Glomerular endothelial cell (primary cell): Measurements from ENCODE around the gene IRAK3. TPM values are rescaled to one million over a fixed set of nuclear protein-coding genes. Genes with fewer than 3 reads are reported as not detected.
"Not testable (repeated sequence)": the region's sequence is repeated elsewhere in the genome, so short reads cannot be mapped to it uniquely, and the experiment has no call there.

Experiments
- DNase-seq: peaks from one replicate; pipeline ENCODE4 v3.0.0-alpha.2; 2011; ENCODE audit warnings: low read depth, low spot score; ENCODE audit errors: extremely low read depth
- total RNA-seq: library from RNA; depleted of rRNA; stranded (reverse); fragments of >200 nt; gene quantifications from 2 replicates; pipeline ENCODE4 v1.2.3, GENCODE V29; 2015

Gene IRAK3
- total RNA-seq, 1 donor from 2014 or later: 5.0 TPM

DNA sequence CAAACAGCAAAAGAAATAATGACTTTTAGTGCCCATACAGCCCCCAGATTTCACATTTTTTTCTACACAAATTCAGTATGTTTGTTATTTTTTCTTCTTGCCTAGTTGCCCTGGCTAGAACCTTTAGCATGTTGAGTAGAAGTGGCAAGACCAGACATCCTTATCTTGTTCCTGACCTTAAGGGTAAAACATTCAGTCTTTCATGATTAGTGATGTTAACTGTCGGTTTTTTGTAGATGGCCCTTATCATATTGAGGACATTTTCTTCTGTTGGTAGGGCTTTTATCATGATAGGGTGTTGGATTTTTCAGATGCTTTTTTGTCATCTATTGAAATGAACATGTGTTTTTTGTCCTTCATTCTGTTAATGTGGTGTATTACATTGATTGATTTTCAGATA is 17.1 kb downstream of the IRAK3 start:
- no peak for DNase-seq

DNA sequence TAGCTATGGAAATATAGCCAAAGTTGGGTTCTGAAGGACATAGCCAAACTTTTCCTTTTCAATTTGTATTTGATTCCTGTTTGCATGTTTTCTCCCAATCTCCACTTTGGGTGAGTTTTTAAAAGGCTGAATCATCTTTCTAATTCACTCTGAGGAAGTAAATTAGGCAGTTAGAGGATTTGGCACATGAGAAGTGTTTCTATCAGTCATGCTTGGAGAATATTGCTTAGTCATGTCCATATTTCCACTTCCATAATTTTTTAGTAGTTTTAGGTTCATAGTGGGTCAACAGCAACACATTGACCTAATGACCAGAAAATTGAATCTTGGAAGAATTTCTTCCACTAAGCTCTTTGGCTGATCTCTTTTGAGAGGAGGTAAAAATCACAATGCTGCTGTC is 21.8 kb downstream of the IRAK3 start:
- DNase-seq: no peak

GRCh38 chr12:66211573-66211972 is 22.6 kb downstream of the IRAK3 start:
- not testable (repeated sequence) for DNase-seq

- not testable (repeated sequence) for DNase-seq
These were observed 24.0 kb downstream of the IRAK3 start for GRCh38 chr12:66213011-66213410.

- no peak for DNase-seq
These were observed 28.4 kb downstream of the IRAK3 start for GRCh38 chr12:66217342-66217917.

- DNase-seq: no peak
These were observed 39.4 kb downstream of the IRAK3 start for GRCh38 chr12:66228462-66228861.

- DNase-seq: no peak
These were observed 43.2 kb downstream of the IRAK3 start for GRCh38 chr12:66232263-66232662.

DNA sequence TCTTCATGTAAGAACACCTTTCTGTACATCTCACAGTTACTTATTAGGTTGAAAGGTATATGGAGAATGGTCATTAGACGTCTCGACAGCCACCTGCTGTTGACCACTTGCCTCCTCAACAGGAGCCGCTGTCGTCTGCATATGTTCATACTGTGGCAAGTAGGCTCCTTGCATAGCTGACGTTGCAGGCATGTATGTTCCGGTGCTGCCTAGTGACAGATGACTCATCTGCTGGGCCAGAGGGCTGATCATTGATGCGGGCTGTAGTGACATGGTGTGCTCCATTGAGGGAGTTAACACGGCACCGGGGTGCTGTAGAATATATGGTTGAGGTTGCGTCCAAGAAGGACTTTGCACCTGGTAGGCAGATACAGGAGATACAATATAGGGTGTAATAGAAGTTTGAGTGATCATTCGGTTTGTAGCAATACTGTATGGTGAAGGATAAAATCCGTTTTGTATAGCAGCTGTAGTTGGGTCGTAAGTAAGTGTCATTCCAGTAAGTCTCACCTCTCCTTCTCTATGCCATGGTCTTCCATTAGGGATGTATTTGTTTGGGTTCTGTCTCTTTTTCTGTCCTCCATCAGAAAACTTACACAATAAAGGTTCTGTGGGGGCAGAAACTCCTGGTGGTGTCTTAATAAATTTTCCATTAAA is 45.2 kb downstream of the IRAK3 start:
- DNase-seq: not testable (repeated sequence)

DNA sequence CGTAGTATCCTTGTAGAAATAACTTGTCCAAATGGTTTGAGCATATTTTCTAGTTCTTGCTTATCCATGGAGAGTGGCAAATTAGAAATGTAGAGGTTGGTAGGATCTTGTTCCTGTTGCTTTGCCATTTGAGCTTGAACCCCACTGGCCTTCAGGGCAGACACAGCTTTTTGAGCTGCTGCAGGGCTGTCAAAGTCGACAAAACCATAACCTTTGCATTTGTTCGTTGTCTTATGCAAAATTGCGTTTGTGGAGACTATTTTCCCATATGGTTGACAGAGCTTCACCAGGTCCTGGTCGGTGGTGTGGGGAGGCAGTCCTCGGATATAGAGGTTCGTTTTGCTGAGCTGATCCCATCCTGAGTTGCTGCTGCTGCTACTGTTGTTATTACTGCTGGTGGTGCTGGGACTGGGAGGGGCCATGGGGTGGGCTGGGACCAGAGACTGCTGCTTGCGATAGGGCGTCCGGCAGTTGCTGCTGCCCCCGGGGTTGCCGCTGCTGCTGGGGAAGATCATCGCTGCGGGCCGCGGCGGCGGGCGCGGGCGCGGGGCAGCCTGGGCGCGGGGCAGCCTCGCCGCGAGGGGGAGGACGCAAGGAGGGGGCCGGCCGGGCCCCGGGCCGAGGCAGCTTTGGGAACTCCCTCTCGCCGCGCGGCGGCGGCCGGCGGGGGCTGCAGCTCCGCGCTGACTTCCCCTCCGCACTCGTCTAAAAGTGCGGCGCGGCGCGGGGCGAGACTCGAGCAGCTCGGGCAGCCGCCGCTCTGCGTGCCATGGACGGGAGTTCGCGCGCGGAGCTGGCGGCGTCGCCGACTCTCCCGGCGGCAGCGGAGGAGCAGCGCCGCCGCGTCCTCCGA is 46.0 kb downstream of the IRAK3 start:
- DNase-seq: not testable (repeated sequence)

DNA sequence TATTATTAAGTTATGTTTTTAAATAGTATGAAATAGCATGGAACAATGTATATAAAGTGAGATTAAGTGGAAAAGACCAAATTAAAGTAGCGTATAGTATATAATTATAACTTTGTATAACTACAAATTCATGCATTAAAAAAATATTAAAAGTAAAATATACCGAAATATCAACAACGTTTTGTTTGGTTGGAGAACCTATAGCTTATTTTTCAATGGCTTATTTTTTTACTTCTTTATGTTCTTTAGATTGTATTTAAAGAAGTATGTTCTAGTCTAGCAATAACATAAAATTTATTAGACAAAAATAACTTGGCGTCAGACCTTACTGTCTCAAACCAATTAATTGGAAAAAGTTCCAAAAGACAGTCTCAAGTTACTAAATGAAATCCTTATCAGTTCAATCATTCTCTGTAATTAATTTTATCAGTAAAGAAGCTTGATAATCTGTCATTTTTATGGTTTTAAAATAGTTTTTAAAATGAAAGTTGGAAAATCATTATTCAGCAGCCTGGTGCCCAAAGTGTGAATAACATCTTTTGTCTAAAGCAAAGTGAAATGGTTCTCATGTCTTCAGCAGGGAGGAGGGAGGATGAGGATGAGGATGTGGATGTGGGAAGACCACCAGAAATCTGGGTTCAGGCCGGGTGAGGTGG is 46.7 kb downstream of the IRAK3 start:
- DNase-seq: no peak

GRCh38 chr12:66236282-66236675 is 47.3 kb downstream of the IRAK3 start:
- not testable (repeated sequence) for DNase-seq

DNA sequence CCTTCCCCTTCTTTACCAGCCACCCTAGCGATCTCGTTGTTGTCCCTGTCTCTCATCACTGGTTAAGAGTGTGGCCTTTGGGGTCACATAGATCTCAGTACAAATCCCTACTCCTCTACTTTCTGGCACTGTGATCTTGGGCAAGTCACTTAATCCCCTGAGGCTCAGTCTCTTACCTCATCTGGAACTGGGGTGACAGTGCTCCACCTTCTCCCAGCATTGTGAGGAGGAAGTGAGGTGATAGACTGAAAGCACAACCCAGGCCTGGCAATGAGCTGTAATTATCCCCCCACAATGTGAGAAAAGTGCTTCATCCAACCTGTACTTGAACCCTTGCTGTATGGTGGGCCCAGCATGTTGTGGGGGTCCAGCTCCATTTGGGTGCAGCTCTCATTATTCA is 48.0 kb downstream of the IRAK3 start:
- no peak for DNase-seq

- no peak for DNase-seq
These were observed 48.6 kb downstream of the IRAK3 start for GRCh38 chr12:66237505-66238175.

- no peak for DNase-seq
These were observed 50.3 kb downstream of the IRAK3 start for GRCh38 chr12:66239295-66239694.

DNA sequence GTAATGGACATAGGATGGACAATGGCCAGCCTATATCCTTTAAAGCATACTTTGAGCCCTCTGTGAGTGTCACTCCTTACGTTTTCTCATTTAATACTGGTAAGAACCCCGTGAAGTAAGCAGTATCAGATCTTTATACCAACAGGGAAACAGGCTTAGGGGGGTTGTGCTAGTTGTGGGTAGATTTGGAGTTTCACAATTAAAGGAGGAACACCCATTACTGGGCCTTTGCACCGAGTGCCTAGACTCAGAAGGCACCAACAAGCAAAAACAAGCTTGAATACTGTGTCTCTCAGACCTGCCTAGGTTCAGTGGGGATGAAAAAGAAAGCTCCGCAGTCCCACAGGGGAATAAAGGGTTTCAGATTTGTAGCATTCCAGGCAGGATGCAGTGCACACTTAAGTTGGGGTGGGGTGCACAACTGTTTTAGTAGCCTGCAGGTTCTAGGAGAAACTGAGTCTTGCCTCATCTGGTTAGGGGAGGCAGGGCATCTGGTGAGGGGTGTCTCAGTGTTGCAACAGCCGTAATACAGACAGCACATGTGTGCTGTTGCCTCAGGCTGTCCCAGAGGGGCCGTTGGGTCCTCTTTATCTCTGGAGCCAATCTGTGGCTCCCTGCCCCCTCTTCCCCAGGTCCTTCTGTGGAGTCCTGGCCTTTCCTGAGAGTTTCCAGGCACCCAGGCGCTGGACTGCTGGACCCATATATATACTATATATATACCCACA is 51.2 kb downstream of the IRAK3 start:
- DNase-seq: no peak

DNA sequence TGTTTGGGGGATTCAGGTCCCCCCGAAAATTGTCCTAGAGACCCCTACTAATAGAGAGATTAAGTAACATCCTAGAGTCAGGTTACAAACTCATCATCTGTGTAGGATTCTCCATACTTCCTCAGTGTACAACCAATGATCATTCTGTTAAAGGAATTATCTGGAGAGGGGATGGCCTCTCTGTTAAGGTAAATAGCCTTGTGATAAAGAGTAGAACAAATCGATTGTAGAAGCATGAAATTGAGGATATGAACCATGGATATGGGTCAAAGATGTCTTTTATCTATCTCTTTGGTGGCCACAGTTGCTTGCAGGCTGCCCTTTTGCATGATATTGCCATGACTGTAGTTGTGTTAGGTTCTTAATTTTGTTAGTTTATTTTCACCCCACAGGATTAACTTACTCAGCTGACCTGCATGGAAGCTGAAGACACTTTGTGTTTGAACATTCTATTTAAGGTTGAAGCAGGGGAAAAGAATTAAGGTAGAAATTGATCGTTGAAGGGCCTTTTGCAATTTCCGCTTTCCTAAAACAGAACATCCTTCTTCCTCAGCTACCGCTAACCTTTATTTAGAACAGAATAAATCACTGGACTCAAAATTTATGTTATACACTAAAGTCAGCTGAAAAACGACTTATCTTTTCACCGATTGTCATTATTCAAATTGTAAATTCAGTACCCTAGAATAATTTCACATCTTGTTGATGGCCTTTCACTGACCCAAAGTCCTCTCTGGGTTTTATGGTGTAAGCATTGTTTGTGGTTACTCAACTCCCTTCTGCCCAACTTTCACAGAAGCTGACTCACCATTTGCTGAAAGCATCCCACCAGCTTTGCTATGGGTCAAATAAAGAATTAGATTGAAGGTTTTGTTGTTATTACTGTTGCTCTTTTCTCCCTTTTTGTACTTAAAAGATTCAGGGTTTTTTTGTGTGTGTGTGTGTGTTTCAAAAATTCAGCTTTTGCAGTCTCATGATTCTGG is 52.3 kb downstream of the IRAK3 start:
- DNase-seq: no peak

DNA sequence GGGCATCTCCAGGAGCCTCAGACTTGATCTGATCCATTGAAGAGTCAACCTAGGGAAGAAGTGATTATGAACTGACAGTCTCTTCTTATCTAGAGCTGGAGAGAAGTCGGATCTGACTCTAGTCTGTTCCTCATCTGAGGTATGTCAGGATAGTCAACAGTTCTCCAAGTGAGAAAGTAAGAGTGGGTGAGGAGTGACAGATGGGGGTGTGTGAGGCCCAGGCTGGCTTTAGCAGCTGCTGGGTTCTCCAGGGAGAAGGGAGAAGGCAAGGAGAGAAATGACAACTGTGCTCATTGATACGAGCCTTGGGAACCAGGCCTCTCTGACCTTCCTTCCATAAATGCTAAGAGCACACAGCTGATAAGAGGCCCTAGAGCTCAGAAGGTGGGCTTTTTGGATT is 53.3 kb downstream of the IRAK3 start:
- DNase-seq: no peak

- no peak for DNase-seq
These were observed 54.9 kb downstream of the IRAK3 start for GRCh38 chr12:66243911-66244310.

DNA sequence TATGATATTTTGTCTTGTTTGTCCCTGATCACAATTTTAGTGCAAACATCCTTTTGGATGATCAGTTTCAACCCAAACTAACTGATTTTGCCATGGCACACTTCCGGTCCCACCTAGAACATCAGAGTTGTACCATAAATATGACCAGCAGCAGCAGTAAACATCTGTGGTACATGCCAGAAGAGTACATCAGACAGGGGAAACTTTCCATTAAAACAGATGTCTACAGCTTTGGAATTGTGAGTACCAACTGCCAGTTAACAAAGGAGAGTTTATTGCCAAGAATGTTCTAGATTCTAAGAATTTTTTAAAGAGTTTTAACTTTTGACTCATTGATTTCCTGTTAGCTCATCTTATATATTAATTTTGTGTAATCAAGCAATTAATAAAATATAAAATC is 55.4 kb downstream of the IRAK3 start:
- DNase-seq: no peak
